HG02938 (cell line): ENCODE measurements around the gene AKR1C1.
A peak's percentile ranks its signal among the peaks of the same experiment; 100 is the strongest.
"Not testable (repeated sequence)": the region's sequence is repeated elsewhere in the genome, so short reads cannot be mapped to it uniquely, and the experiment has no call there.

ENCODE experiments used
- ATAC-seq: cut with Tn5 transposase; IDR thresholded peaks from one replicate; pipeline ENCODE4 v1.9.1; 2021; ENCODE audit warnings: mild to moderate bottlenecking, moderate library complexity; ENCODE audit not compliant: unreplicated experiment

Gene AKR1C1

GRCh38 chr10:4947039-4947634 lies 16.1 kb upstream of the AKR1C1 start:
- ATAC-seq, result no peak

GRCh38 chr10:4947635-4948596 lies 15.3 kb upstream of the AKR1C1 start:
- no peak for ATAC-seq

DNA sequence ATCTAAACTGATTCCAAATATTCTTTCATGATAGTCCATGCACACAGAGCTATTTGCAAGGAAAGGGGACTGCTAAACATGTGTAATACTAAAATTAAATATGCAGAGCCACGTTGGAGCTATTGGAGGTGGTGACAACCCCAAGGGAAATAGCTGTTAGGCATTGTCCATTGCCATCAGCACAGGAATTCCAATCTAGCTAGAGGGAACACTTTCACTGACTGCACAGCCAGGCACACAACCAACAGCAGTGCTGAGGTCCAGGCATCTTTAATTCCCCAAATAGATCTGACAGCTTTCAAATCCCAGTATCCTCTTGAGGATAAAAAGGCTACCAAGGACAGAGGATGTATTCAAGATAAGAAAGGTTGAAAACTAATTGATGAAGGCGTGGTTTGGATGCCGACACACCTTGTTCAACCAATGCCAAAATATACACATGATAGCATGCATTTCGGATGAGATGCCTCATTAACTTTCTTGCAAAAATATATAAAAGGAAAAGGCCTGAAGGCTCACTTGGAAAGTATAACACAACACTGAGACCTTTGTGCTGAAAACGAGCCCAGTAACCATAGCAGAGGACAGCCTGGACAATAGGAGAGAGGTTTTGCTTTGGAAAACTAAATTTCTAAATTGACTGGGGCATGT lies 11.6 kb upstream of the AKR1C1 start:
- not testable (repeated sequence) for ATAC-seq

DNA sequence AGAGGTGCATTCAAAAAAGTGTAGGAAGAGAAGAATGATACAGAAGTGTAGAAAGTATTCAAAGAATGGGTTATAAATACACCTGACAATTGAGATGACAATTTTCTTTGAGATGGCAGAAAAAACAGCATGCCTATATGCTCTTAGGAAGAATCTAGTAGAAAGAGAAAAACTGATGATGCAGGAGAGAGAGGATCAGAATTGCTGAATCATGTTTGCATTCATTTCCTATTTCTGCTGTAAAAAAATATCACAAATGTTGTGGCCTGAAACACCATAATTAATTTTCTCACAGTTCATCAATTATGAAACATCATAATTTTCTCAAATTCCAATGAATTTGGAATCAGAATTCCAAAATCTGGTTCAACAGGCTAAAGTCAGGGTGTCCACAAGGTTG lies 9.8 kb upstream of the AKR1C1 start:
- no peak for ATAC-seq

DNA sequence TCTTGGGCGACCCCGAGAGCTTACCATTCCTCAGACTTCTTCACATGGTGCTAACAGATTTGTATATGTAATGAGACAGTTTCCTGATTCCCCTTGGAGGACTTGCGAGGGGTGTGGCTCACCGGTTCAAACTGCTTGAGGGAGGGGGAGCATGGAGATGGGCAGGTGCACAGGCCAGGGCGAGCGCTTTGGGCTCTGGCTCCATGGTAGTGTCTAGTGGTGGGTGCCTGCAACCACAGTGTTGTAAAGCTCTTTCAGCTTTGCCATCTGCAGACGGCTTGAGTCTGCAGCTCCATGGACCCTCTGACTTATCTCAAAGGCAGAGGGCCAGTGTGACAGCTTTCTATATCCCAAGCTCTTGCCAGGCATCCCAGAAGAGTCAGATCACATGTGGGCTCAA lies 7.1 kb upstream of the AKR1C1 start:
- not testable (repeated sequence) for ATAC-seq

DNA sequence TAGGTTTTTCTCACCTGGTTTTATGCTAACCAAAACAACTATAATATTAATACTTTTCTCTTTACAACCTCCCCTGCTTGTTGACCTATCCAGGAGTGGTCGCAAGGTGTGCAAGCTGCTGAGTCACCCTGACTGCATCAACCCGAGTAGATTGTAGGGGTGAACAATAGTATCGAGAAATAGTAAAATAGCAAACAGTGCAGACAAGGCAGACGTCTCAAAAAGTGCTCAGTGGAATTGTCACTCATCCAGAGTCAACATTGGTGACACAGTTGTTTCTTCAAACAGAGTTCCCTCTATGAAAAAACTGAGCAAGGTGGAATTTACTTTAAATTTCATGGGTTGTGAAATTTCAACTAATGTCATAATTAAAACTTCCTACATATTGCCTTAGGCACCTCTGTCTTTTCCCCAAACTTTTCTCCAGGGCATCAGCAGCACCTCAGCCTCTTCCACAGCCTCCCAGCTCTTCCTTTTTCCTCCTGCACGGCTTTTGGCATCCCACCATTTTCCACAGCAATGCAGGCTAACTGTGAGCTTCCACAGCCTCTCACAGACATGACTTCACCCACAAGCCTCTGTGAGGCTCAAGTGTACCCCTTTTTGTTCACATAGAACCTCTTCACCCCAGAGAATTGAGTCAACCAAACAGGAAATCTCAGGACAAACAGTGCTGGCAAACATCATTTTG lies 6.1 kb upstream of the AKR1C1 start:
- ATAC-seq, result not testable (repeated sequence)

DNA sequence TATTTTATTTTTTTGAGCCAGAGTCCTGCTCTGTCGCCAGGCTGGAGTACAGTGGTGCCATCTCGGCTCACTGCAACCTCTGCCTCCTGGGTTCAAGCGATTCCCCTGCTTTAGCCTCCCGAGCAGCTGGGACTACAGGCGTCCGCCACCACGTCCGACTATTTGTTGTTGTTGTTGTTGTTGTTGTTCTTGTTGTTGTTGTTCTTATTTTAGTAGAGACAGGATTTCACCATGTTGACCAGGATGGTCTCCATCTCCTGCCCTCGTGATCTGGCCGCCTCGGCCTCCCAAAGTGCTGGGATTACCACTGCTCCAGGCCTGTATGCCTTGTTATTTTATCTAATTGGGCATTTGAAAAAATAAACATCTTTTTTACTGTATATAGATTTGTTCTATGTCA lies 1.7 kb upstream of the AKR1C1 start:
- not testable (repeated sequence) for ATAC-seq

- ATAC-seq, result not testable (repeated sequence)
Observed at GRCh38 chr10:4962308-4962707, 907 bp upstream of the AKR1C1 start.

- not testable (repeated sequence) for ATAC-seq
Observed at GRCh38 chr10:4963815-4964154, 570 bp downstream of the AKR1C1 start.

- ATAC-seq, result not testable (repeated sequence)
Observed at GRCh38 chr10:4965763-4966162, 2.5 kb downstream of the AKR1C1 start.

GRCh38 chr10:4967189-4967588 lies 4.0 kb downstream of the AKR1C1 start:
- ATAC-seq, result not testable (repeated sequence)

DNA sequence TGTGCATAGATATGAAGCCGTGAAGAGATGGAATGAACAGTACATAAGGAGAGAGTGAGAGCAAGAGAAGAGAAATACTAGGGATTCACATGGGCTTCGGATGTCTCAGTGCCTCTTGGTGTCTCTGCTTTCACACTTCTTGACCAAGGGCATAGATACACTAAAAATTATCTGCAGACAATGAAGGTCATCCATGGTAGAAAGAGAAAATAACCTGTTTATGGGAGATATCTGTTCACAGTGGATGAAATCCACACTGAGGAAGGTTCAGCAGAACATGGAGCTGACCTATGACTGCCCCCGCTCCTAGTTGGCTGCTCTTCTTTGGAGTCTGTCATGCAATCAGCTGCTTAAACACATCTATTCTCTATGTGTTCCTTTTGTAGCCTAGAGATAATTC lies 6.1 kb downstream of the AKR1C1 start:
- ATAC-seq, result not testable (repeated sequence)

- ATAC-seq, result not testable (repeated sequence)
Observed at GRCh38 chr10:4970362-4970761, 7.1 kb downstream of the AKR1C1 start.

DNA sequence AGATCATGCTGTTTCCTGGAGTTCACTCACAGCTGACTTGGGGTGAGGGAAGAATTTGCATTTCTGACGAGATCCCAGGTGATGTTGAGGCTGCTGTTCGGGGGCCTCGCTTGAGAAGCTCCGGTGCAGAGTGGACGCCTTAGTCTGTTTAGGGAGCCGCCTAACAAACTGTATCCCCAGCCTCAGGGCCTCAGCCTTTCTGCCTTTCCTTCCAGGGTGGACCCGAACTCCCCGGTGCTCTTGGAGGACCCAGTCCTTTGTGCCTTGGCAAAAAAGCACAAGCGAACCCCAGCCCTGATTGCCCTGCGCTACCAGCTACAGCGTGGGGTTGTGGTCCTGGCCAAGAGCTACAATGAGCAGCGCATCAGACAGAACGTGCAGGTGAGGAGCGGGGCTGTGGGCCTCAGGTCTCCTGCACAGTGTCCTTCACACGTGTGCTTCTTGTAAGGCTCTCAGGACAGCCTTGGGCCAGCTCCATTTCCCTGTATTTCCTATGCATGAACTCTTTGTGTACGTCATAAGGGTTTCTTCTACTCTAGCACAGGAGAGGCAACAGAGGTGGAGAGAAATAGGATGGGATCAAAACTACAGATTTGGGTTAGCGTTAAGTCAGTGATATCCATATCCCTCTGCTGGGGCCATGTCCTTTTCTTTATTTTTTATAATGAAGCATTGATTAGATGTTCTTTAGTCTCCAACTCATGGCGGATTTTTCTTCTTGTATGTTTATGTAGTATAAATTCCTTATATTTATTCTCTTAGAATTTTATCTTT lies 9.3 kb downstream of the AKR1C1 start:
- not testable (repeated sequence) for ATAC-seq

DNA sequence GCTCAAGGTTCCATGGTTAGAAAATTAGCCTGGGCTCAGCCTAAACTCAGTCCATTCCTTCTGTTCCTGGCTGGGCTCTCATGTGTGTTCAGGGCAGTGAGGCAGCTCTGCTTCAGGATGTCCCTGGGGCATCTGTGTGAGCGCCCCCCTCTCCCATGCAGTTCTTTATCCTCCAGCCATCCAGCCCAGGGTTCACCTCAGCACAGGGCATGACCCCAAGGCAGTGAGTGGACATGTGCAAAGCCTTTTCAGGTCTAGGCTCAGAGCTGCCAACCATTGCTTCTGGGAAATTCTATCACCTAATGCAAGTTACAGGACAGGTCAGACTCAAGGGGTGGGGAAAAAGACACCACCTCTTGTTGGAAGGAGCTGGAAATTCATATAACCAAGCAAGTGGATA lies 10.1 kb downstream of the AKR1C1 start:
- not testable (repeated sequence) for ATAC-seq

DNA sequence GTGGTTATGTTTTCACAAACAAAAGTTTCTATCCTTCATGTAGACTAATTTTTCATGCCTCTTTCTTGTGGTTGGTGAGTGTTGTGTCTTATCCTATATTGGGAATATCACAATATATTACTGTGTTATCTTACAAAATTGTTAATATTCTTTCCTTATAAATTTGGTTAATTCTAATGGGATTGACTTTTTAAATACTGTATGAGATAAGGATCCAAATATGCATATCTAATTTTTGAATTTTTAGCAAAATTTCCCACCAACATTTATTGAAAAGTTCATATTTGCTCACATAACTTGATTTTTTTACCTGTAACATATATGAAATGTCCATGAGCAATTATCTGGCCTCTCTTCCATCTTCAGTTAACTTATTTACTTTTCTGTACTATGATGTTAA lies 11.2 kb downstream of the AKR1C1 start:
- ATAC-seq, result not testable (repeated sequence)

DNA sequence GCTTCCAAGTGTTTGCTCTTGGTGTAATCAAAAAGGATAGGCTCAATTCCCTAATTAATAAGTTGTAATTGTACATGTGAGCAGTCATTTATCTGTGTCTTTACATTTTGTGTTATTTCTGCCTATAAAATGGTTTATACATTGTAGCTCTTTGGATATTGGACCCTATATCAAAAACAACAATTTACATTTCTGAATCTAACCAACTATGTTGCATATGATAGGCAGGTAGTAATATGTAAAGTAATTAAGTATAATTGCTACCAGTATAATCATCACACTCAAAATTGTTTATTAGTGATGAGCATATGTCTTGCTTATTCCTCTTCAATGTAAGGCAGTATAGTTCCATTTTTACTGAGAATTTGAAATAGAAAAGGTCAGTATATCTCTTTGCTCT lies 13.8 kb downstream of the AKR1C1 start:
- ATAC-seq, result no peak

DNA sequence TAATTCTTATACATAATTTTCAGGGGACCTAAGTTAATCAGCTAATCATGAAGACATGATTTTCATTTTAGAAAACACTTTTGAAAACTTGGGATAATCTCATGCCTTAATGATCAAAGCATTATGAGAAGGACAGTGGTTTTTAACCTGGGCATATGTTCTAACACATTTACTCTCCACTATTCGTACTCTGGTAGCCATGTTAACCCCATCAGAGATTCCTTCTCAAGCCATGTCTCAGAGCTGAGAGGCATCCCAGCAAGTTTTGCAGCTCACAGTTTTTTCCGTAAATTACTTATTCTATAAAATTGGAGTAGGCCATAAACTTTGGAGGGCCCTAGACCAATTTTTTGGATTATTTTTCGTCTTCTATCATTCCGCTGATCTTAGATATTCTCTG lies 15.7 kb downstream of the AKR1C1 start:
- no peak for ATAC-seq

DNA sequence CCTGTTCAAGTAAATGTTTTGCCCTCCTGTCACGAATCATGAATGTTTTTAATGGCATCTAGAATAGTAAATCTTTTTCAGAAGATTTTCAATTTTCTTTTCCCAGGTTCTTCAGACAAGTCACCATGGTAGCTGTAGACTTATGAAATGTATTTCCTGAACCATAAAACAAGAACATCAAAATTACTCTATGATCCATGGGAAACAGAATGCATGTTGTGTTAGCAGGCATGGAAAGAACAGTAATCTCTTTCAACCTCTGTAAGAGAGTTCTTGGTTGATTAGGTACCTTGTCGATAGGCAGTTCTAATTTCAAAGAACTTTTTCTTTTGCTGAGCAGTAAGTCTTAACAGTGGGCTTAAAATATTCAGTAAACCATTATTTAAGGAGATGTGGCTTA lies 17.6 kb downstream of the AKR1C1 start:
- no peak for ATAC-seq

- ATAC-seq, result peak; percentile 61
Observed at GRCh38 chr10:4981722-4982471, 18.7 kb downstream of the AKR1C1 start.
